ENCODE results near the gene RAB5B.

RAB5B gene, protein sequence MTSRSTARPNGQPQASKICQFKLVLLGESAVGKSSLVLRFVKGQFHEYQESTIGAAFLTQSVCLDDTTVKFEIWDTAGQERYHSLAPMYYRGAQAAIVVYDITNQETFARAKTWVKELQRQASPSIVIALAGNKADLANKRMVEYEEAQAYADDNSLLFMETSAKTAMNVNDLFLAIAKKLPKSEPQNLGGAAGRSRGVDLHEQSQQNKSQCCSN

DNA sequence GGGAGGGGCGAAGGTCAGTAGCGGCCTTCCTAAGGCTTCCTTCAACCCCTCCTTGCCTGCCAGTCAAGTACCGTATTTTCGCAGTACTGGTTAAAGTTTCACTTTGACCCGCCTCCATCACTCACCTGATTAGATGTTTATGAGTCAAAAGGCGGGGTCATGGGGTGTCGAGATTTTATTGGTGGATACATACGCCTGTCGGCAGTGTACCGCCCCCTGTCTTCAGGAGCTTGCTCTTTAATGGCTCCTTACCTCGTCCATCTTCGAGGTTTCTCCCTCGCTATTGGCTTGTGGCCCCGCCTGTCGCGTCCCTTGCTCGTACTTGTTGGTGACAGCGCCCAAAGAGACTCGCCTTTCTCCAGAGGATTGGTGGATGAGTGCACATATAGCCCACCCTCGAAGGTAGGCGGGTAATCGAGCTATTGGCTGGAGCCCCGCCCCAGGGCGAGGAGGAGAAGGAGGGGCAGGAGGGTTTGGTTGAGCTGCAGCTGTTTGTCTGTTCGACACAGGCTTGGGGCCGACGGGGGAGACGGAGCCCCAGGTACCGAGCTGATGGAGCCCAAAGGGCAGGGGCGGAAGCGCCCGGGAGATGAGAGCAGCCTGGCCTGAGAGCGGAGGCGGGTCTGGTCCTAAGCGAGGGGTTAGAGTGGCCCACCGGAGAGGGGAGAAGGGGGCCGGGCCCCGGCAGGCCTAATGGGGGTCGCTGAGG is at the start of gene RAB5B:
Gene RAB5B (plus strand): TSS at position 480 of the 709 bp plus-strand sequence. CDS start 12,883 bp downstream, outside the sequence.
- DNase-seq: peak; percentile 100

DNA sequence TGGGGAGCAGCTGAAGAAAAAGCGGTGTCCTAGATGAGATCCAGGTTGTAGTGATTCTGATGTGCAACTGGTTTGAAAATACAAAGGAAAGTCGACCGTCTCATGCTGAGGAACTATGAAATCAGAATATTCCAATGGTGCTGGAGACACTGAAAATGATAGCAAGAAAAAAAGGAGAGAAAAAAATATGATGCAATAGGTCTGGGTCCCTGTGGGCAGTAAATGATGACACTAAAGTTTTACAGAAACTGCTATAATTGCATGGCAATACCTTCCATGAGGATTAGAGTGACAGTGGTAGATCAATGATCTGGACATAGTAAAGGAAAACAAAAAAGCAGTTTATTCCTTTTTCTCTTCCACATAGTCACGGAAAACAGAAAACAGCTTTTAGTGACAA is 48.5 kb upstream of the RAB5B start:
- no peak for DNase-seq

DNA sequence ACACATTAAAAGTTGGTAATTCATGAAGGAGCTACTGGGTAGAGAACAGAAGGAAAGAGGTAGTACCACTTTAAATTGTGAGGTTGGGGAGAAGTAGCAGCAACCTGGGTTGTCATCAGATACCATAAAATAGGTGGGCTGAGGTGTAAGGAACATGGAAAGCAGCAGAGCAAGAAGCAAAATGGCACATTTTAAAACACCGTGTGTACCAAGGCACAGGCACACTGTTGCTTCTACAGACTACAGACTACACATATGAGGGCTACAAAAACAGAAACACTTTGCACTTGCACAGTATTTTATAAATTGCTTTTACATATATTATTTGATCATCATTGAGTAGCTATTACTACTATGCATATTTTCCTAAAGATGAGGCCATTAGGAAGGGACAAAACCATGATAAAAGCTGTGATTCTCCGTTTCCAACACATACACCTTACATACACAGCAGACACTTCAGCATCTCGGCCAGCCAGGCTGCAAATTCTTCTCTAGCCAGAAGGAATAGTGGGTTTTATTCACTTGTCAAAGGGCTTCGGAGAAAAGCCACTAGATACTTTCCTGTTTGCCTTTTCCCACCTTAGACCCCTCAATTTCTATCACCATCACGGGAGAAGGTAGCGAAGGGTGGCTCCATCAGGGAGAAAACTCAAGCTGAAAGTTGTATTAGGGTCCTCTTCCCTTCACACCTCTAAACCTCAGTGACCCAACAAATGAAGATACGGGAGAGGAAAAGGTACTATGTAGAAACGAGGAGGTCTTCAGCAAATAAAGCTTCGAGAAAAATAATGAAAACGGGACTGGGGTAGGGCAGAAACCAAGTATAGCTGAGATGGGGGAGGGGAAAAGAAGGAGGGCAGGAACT is 47.8 kb upstream of the RAB5B start:
- peak in 1 of 2 donors; percentile 12 for DNase-seq

DNA sequence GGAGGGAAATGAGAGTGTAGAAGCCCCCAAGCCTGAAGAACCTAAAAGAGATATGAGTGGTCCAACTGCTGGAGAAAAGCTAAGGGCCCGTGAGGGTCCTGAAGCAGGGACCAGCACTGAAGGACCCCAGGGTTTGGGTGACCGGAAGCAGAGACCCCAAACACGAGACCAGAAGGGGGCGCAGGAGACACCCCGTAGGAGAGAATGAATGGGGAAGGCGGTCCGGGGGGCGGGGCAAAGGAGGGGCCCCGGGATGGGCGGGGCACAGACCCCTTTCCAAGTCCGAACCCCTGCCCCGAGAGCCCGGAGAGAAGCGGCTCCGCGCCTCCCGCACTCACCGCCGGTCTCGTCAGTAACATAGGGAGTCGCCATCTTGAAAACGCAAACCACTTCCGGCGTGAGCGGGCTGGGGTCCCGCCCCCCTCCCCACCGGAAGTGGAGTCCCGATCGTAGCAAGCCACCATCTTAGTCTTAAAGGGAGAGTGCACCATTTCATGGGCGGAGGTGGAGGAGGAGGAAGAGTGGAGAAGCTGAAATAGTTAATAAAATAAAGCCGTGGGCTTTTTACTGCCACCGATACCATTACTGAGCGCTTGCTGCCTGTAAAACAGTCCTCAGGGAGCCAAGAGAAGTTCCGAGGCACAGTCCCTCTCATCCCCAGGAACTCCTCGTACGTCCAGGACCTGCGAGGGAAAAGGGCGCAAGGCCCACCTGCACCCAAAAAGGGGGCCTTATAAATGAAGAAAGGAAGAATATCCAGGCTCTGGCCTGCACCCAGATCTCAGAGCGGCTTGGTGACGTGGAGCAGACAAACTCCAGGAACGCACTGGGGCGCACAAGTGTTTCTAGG is 46.9 kb upstream of the RAB5B start:
- DNase-seq: peak; percentile 93 to 94

DNA sequence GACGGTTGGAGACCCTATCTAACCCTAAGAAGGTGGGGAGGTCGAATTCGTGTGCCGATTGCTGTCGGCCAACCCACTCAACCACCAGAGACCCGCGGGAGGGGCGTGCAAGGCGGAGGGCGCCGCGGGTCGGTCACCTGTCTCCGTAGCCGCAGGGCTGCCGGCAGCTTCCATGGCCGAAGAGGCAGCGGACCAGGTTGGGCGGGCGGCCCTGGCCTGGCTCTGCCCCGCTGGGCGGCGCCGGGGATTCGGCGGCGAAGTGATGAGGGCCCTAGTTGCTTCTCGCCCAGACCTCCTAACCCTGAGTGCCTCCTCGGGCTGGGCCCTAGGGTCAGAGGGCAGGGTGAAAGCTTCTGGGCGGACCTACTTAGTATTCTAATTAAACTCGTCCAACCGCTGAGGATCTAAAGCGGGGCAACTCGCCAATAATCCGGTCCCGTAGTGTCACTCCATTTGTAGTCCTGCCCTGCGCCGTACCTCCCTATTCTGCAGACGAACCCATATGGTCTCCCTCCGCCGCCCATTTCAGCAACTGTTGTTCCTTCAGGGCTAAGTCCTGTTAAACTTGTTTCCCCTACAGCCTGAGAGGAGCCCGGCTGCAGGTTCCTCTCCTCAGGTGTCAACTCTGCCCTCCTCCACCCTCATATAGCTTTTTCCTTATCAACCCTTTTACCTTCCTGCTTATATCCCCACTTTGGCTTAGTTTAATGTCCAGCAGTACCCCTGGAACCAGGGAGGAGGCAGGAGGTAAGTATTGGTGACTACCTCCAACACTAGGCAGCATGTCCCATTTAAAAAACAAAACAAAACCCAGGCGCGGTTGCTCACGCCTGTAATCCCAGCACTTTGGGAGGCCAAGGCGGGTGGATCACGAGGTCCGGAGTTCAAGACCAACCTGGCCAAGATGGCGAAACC is 46.0 kb upstream of the RAB5B start, which contains the start of gene PYM1:
Gene PYM1 (minus strand): TSS at position 307 of the 915 bp plus-strand sequence. CDS start 133 bp downstream, at position 174.
- peak; percentile 78 to 80 for DNase-seq

DNA sequence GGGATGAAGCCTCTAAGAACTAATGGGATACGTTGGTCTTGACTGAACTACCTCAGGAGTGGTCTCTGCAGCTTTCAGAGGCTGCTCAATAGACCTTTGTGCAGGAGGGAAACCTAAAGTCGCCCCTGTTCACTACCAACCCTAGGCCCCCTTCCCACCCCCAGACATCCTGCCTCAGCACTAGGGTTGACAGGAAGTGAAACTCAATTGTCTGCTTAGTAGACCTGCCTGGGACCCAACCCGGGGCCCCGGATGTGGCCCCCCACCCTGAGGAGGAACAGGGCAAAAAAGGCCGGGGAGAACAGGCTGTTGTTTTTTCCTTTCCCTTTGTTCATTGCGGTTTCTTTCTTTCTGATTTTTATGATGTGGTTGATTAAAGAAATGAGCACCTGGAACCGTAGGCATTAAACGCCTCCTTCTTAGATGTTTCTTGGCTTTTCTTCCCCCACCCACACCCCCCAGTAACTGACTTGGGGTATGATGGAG is 44.5 kb upstream of the RAB5B start:
- peak; percentile 88 to 90 for DNase-seq

DNA sequence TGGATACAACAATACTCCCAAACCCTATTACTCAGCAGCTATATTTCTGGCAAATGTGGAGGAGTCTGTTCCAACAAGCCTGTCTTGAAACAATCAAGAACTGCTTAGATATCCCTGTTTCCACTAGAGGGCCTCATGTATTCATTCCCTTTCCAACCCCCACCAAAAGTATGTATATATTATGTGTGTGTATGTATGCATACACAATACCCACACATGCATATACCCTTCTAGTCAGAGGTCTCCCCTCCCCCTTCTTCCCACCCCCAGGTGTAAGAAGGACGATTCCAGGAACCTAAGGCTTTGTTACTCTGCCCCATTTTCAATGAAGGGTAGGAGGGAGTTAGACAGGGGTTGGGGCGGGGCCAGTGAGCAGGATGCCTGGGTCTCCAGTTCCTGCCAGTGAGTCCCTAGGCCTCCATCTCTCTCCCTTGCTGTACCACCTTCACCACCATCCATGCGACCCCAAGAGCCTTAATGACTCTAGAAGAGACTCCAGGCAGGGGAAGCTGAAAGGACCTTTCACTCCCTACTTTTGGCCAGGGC is 43.0 kb upstream of the RAB5B start, which contains the start of gene DGKA:
Gene DGKA (plus strand): TSS at position 392 of the 546 bp plus-strand sequence. CDS start 5,342 bp downstream, outside the sequence.
- DNase-seq: peak; percentile 65 to 75

DNA sequence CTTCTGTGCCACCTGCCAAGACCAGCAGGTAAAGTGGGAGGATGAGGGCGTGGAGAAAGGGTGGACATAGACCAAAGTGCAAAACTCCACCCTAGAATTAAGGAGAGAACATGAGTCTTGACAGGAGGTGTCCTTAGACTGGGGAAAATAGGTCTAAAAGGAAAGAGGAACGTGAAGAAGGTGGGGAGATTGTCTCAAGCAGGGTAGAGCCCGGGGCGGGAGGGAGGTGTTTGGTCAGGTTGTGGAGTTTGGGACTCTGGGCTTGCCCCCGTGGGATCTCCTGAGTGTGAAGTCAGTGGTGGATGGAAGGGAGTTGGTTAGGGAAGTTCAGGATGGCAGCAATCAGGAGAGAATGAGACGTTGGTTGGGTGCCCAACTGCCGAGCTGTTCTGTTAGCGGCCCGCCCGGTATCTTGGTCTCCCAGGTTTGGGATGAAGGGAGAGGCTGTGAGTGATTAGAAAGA is 42.5 kb upstream of the RAB5B start:
- no peak for DNase-seq

DNA sequence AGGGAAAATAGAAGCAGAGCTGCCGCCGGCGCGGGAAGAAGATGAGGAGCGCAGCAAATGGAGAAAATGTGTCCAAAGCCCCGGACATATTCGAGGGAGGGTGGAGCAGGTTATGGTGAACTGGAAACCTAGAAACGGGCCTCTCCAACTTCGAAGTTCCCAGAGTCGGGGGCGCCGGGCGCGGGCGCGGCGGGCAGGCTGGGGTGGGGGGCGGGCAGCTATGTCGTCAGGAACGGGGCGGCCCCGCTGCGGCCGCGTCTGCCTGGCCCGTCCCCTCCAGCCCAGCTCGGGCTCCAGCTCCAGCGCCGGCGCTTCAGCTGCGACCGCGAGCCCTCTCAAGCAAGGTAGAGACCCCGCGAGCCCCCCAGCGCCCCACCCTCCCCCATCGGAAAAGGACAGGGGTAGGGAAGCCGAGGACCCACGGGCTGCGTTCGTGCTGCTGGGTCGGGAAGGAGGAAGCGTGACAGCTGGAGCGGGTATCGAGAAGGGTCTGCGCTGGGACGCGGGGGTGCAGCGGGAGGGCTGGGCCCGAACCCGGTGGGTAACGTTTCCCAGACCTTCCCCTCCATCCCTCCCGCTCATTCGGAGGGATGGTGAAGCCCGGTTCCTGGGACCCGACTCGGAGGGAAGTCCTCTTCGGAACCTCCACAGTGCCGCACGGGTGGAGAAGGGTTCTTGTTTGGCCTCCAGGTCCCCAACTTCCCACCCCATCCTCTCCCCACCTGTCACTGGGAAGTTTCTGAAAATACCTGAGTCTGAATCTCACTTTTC is 41.9 kb upstream of the RAB5B start:
- peak; percentile 31 to 34 for DNase-seq

DNA sequence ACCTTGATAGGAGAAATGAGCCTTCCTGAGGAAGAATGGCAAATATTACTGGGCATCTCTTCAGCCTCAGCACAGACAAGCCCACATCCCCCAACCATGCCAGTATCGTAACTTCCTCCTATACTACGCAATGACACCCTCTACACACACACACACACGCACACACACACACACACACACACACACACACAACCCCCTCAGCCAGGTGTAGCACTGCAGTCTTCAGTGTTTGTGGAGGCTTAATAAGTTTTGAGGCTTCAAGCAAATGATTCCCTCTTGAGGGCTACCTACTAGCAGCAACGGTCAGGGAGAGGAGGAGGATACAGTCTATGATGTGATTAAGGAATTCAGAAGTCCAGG is 41.3 kb upstream of the RAB5B start:
- DNase-seq: peak; percentile 74 to 78

DNA sequence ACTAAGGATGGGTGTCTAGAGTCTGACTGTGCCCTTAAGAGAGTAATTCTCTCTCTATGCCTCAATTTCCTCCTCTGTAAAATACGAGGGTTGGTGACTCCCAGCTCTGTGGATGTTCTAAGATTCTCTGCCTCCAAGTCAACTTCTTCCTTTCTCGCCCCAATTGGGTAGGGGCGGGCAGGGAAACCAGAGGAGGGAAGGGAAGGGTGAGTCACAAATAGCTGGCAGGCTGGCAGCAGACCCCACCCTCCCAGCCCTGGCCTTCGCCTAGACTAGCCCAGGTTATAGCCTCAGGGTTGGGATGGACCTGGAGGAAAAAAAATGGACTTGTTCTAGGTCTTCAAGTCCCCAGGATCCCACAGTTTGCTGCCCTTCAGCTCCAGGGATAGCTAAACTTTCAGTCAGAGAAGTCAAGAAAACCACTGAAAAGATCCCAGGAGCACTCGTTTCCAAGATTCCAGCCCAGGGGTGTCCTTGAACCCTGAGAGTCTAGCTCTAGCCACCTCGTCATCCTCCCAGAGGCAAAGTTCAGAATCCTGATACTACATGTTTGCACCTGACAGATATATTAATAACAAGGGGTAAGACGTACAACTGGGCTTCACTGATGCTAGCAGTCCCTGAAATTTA is 40.6 kb upstream of the RAB5B start:
- DNase-seq: peak in 1 of 2 donors; percentile 39

DNA sequence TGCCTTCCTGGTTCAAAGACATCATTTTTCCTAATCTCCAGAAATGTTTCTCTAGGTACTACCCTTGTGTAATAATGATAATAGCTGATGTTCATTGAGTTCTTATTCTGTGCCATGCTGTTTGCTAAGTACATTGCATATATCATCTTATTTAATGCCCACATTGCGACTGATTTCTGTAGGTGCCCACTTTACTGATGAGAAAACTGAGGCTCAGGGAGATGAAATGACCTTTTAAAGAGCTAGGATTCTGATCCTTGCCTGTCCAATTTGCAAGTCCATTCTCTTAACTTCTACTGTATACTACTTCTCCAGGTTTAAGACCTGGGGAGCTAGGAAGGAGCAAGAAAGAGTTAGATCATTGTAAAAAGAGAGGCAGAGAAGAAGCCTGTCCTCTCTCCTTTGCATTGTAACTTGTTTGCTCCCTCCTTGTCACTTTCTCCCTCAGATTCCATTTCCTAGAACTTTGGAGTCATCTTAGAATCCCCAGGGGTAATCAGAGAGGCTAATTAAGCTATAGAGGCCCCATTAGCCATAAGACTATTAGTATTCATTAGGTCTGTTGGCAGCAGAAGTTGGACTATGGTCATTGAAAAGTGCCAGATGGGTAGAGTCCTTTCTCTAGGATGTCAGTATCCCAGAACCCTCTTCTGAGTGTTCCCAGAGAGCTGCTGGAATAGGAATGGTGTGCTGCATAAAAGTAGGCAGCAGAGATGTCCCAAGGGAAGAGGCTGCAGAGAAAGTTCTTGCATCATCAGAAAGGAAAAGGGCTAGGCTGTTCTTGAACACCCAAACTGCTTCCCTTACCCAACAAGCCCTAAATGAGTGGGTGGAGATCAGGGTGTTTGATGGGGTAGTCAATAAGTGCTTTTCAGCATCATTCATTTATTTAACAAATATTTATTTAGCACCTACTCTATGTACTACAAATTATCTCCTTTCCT is 39.8 kb upstream of the RAB5B start:
- DNase-seq: no peak

DNA sequence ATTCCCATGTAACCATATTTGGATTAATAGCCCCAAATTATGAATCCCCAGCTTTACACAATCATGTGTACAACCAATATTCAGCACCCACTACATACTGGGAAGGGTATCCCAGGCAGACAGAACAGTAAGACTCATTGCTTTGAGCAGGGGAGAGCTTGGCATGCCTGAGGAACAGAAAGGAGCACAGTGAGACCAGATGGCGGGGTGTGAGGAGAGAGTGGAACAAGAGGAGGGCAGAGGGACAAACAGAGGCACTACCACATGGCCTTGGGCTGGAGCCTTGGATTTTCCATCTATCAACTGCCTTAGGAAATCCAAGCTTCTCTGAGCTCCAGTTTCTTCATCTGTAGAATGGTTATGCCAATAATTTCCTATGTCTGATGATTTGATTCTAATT is 39.1 kb upstream of the RAB5B start:
- no peak for DNase-seq

DNA sequence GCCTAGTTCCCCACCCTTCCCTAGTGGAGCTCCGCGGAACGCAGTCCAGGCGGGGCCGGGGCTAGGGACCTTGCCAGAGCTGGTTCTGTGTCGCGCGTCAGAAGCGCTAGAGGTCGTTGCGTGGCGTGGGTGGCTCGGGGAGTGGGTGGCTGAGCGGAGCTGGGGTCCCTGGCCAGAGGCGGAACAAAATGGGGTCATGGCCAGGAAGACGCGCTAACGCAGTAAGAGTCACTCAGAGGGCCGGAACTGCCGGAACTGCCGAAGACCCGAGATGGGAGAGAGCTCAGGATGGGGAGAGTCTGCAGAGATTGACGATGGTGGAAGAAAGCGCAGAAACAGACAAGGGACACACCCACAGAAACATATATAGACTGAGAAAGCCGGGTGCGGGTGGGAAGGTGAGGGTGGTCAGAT is 38.1 kb upstream of the RAB5B start:
- peak in 1 of 2 donors; percentile 22 for DNase-seq

DNA sequence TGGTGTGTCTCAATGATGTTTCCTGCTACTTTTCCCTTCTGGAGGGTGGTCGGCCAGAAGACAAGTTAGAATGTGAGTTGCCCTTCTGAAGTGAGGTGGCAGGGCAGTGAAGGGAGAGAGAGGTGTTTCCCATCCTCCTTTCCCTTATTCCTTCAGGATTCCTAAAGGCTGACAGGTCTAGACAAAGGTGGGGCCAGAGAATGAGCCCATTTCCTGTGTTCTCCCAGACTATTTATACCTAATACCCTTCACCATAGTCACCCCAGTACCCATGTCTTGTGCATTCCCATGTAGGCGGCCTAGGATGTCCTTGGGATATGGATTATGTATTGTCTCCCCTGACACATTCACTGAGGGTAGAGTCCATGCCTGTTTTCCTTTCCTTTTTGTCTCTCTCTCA is 35.9 kb upstream of the RAB5B start:
- no peak for DNase-seq

DNA sequence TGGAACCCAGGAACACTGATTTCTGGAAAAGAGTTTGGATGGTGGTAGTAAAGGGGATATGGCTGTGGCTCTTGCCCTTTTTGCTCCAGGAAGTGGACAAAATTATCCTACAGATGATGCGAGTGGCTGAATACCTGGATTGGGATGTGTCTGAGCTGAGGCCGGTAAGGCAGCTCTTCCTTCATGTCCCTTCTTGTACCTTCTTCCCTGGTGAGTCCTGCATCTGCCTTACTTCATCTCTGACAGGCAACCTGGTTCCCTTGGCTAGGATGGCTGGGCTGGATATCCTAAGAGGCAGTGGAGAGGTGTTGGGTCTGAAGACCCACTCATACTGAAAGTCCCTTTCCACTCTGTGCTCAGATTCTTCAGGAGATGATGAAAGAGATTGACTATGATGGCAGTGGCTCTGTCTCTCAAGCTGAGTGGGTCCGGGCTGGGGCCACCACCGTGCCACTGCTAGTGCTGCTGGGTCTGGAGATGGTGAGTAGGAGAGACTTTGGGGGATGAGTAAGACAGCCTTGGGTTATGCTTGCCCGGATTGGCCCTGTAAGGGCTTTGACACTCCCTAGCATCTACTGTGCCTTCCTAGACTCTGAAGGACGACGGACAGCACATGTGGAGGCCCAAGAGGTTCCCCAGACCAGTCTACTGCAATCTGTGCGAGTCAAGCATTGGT is 34.9 kb upstream of the RAB5B start:
- DNase-seq: no peak

DNA sequence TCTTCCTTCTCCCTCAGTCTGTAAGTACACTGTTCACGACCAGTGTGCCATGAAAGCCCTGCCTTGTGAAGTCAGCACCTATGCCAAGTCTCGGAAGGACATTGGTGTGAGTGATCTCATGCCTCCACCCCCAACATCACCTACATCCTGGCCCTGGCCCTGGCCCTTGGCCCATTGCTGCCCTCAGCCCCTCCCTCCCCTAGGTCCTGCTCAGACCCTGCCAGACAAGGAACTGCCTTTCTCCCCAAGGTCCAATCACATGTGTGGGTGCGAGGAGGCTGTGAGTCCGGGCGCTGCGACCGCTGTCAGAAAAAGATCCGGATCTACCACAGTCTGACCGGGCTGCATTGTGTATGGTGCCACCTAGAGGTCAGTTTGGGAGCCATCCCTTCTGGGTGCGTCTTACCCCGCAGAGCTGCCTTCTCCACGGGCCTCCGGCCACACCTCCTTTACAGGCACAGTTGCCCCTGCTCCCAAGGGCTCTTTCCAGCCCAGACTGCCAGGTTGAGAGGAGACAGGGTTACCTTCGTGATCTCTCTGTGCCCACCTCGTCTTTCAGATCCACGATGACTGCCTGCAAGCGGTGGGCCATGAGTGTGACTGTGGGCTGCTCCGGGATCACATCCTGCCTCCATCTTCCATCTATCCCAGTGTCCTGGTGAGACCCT is 33.7 kb upstream of the RAB5B start:
- peak; percentile 87 to 90 for DNase-seq

Measured in CD4-positive, alpha-beta T cell treated with Interleukin-4 for 1 hour (primary cell).